ENCODE data around the gene LRP2.

DNA sequence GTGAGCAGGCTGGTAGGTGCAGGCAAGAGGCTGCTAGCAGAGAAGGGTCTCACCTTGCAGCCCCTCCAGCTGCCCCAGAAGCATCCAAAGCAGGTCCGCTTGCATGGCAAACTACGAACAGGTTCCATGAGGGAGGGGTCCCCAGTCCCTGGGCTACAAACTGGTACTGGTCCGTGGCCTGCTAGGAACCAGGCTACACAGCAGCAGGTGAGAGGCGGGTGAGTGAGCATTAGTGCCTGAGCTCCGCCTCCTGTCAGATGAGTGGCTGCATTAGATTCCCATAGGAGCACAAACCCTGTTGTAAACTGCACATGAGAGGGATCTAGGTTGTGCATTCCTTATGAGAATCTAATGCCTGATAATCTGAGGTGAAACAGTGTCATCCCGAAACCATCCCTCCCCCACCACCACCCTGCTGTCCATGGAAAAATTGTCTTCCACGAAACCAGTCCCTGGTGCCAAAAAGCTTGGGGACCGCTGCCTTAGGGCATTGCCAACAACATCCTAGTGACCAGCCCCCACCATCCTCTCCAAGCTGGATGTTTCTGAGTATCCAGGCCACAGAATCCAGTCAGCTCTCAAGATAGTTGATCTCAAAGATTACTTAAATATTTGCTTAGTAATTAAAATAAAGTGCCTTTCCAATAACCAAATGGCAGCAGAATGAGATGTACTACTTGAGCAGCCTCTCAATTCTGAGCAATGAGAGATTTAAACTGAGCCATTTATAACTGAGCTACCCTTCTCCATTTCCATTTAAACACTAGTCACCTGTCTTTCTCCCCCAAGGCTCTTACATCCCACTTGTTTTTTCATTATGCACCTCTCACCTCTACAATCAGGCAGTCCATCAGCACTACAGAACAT lies 32.4 kb downstream of the LRP2 start:
- TF ChIP-seq POLR2A (IDR thresholded peaks at IDR 0.05; ENCODE audit: control extremely low read depth in 1 of 2, low read depth in 2 of 2, low read length in 2 of 2) (no peak), EZH2 (IDR thresholded peaks at IDR 0.05; ENCODE audit: low read depth, low read length, severe bottlenecking) (no peak)
- TF ChIP-seq, protein P1, sequence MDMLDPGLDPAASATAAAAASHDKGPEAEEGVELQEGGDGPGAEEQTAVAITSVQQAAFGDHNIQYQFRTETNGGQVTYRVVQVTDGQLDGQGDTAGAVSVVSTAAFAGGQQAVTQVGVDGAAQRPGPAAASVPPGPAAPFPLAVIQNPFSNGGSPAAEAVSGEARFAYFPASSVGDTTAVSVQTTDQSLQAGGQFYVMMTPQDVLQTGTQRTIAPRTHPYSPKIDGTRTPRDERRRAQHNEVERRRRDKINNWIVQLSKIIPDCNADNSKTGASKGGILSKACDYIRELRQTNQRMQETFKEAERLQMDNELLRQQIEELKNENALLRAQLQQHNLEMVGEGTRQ (IDR thresholded peaks at IDR 0.05; ENCODE audit: low read length): no peak
- TF ChIP-seq, protein P2, sequence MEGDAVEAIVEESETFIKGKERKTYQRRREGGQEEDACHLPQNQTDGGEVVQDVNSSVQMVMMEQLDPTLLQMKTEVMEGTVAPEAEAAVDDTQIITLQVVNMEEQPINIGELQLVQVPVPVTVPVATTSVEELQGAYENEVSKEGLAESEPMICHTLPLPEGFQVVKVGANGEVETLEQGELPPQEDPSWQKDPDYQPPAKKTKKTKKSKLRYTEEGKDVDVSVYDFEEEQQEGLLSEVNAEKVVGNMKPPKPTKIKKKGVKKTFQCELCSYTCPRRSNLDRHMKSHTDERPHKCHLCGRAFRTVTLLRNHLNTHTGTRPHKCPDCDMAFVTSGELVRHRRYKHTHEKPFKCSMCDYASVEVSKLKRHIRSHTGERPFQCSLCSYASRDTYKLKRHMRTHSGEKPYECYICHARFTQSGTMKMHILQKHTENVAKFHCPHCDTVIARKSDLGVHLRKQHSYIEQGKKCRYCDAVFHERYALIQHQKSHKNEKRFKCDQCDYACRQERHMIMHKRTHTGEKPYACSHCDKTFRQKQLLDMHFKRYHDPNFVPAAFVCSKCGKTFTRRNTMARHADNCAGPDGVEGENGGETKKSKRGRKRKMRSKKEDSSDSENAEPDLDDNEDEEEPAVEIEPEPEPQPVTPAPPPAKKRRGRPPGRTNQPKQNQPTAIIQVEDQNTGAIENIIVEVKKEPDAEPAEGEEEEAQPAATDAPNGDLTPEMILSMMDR (IDR thresholded peaks at IDR 0.05; ENCODE audit: control extremely low read depth in 1 of 3, insufficient read depth in 1 of 3, low read depth in 1 of 3, low read length in 3 of 3): no peak

Measured in H1 (cell line).